WTC11 (cell line): Measurements from ENCODE around the gene COPS9. TPM values are rescaled to one million over a fixed set of nuclear protein-coding genes. Genes with fewer than 3 reads are reported as not detected.
A peak's percentile ranks its signal among the peaks of the same experiment; 100 is the strongest.

Experiments used
- ATAC-seq: fragments of 200-7000 bp; cut with Tn5 transposase; 2 replicates; pipeline ENCODE4 v1.10.0; 2021; ENCODE audit warnings: mild to moderate bottlenecking, moderate library complexity
- CTCF ChIA-PET: fragments of 300-600 bp; sonication (Branson Sonifier 250); formaldehyde crosslinking; loops from one replicate; lab custom pipeline; 2021; ENCODE audit warnings: antibody characterized with exemption; lab: Charles Lee
- POLR2A ChIA-PET: fragments of 350-600 bp; sonication (Branson Sonifier 250); formaldehyde crosslinking; loops from one replicate; lab custom pipeline; 2021; ENCODE audit warnings: antibody characterized with exemption; lab: Charles Lee
- DNase-seq: peaks from one replicate; pipeline ENCODE4 v3.0.0; 2021; ENCODE audit warnings: low spot score
- H3K27ac Mint-ChIP-seq: 2 replicates; pipeline ENCODE4 v1.8.0; 2021; ENCODE audit warnings: mixed read lengths
- H3K27me3 Mint-ChIP-seq: 2 replicates; pipeline ENCODE4 v1.8.0; 2021; ENCODE audit warnings: low read depth, mild to moderate bottlenecking, moderate library complexity, mixed read lengths
- H3K36me3 Mint-ChIP-seq: 2 replicates; pipeline ENCODE4 v1.8.0; 2021; ENCODE audit warnings: mixed read lengths
- H3K4me1 Mint-ChIP-seq: 2 replicates; pipeline ENCODE4 v1.8.0; 2022; ENCODE audit warnings: mixed read lengths
- H3K4me3 Mint-ChIP-seq: 2 replicates; pipeline ENCODE4 v1.8.0; 2021; ENCODE audit warnings: mild to moderate bottlenecking, moderate library complexity, mixed read lengths
- H3K9me3 Mint-ChIP-seq: 2 replicates; pipeline ENCODE4 v1.8.0; 2021; ENCODE audit warnings: mixed read lengths
- ATF1 ChIP-seq: sonication (generic); formaldehyde crosslinking; IDR thresholded peaks from 2 replicates; pipeline ENCODE4 v1.8.1; 2023; ENCODE audit warnings: mild to moderate bottlenecking, moderate library complexity, missing genetic modification reagents
- ELF4 ChIP-seq: sonication (generic); formaldehyde crosslinking; IDR thresholded peaks from 2 replicates; pipeline ENCODE4 v1.8.1; 2022; ENCODE audit warnings: low read depth, mild to moderate bottlenecking, moderate library complexity, missing genetic modification reagents
- ETV6 ChIP-seq: sonication (generic); formaldehyde crosslinking; IDR thresholded peaks from 2 replicates; pipeline ENCODE4 v1.8.1; 2022; ENCODE audit warnings: mild to moderate bottlenecking, missing genetic modification reagents
- FOXK1 ChIP-seq: sonication (generic); formaldehyde crosslinking; IDR thresholded peaks from 2 replicates; pipeline ENCODE4 v1.8.0; 2022; ENCODE audit warnings: mild to moderate bottlenecking, moderate library complexity, missing genetic modification reagents
- HMGA2 ChIP-seq: fragments of 250-450 bp; sonication (Bioruptor Pico); IDR thresholded peaks from 2 replicates; pipeline ENCODE4 v1.4.0; 2021; ENCODE audit warnings: mild to moderate bottlenecking, moderate library complexity
- JUN ChIP-seq: sonication (generic); formaldehyde crosslinking; IDR thresholded peaks from 2 replicates; pipeline ENCODE4 v1.8.0; 2023; ENCODE audit warnings: mild to moderate bottlenecking, missing genetic modification reagents
- NFE2L1 ChIP-seq: sonication (generic); formaldehyde crosslinking; IDR thresholded peaks from 2 replicates; pipeline ENCODE4 v1.8.1; 2023; ENCODE audit warnings: missing genetic modification reagents
- STAT6 ChIP-seq: sonication (generic); formaldehyde crosslinking; conservative IDR thresholded peaks from 2 replicates; pipeline ENCODE4 v1.8.1; 2023; ENCODE audit warnings: mild to moderate bottlenecking, low read depth, missing genetic modification reagents, moderate library complexity
- TCF7 ChIP-seq: sonication (generic); formaldehyde crosslinking; IDR thresholded peaks from 2 replicates; pipeline ENCODE4 v1.8.0; 2022; ENCODE audit warnings: mild to moderate bottlenecking, low read depth, missing genetic modification reagents, moderate library complexity
- TEAD1 ChIP-seq: sonication (generic); formaldehyde crosslinking; IDR thresholded peaks from 2 replicates; pipeline ENCODE4 v1.8.0; 2022; ENCODE audit warnings: mild to moderate bottlenecking, missing genetic modification reagents
- TEAD4 ChIP-seq: sonication (generic); formaldehyde crosslinking; IDR thresholded peaks from 2 replicates; pipeline ENCODE4 v1.8.0; 2022; ENCODE audit warnings: mild to moderate bottlenecking, missing genetic modification reagents
- ZNF423 ChIP-seq: fragments of 250-450 bp; sonication (Bioruptor Pico); IDR thresholded peaks from 2 replicates; pipeline ENCODE4 v2.1.2; 2022; ENCODE audit warnings: mild to moderate bottlenecking, moderate library complexity
- total RNA-seq: library from RNA; stranded (reverse); gene quantifications from 3 replicates; pipeline ENCODE4 v1.2.3, GENCODE V29; 2021
- TF ChIP-seq, protein P1 (sequence below): sonication (generic); formaldehyde crosslinking; IDR thresholded peaks from 2 replicates; pipeline ENCODE4 v1.8.0; 2023; ENCODE audit warnings: mild to moderate bottlenecking, missing genetic modification reagents
- TF ChIP-seq, protein P2 (sequence below): sonication (generic); formaldehyde crosslinking; IDR thresholded peaks from 2 replicates; pipeline ENCODE4 v1.8.1; 2022; ENCODE audit warnings: low read depth, missing genetic modification reagents, borderline replicate concordance
- TF ChIP-seq, protein P3 (sequence below): sonication (generic); formaldehyde crosslinking; IDR thresholded peaks from 2 replicates; pipeline ENCODE4 v1.8.0; 2023; ENCODE audit warnings: missing genetic modification reagents, mild to moderate bottlenecking, borderline replicate concordance
- TF ChIP-seq, protein P4 (sequence below): sonication (generic); formaldehyde crosslinking; IDR thresholded peaks from 2 replicates; pipeline ENCODE4 v1.8.0; 2023; ENCODE audit warnings: missing genetic modification reagents

Gene COPS9
- total RNA-seq, 1 experiment from 2014 or later = 142 TPM

- H3K36me3 Mint-ChIP-seq = peaks cover 45% of the 10 kb centered on the region
- peak overlapping the region; percentile 90 for H3K27ac Mint-ChIP-seq
- POLR2A ChIA-PET = no interaction called here
- DNase-seq = no peak
- H3K4me1 Mint-ChIP-seq = peaks cover 29% of the 10 kb centered on the region
- peaks cover 9% of the 10 kb centered on the region for H3K27me3 Mint-ChIP-seq
- TF ChIP-seq TEAD4 (CRISPR knock-in tag) = no peak
- no peak for TF ChIP-seq TCF7 (CRISPR knock-in tag)
- TF ChIP-seq, all 79 proteins: peak for 0
- CTCF ChIA-PET = interaction anchor here (1.3 kb wide), 1 partner anchor 113 kb away, joined by 3 read pairs; no protein-coding TSS in a partner anchor
- H3K4me3 Mint-ChIP-seq = peak overlapping the region; percentile 85
- no peak for ATAC-seq
- H3K9me3 Mint-ChIP-seq = no peaks in the 10 kb centered on the region
Measured at GRCh38 chr2:240134466-240134865, 1.6 kb downstream of the COPS9 start.

GRCh38 chr2:240133401-240133800 is 2.7 kb downstream of the COPS9 start:
- DNase-seq = no peak
- Mint-ChIP-seq H3K27ac (no peak overlapping the region), H3K9me3 (no peaks in the 10 kb centered on the region), H3K4me3 (no peak overlapping the region), H3K27me3 (peaks cover 9% of the 10 kb centered on the region), H3K4me1 (peaks cover 21% of the 10 kb centered on the region), H3K36me3 (peaks cover 52% of the 10 kb centered on the region)
- ChIA-PET CTCF (interaction anchor here (0.6 to 1.3 kb wide), 3 partner anchors 62 to 364 kb away, joined by 3 read pairs; no protein-coding TSS in a partner anchor), POLR2A (no interaction called here)
- no peak for TF ChIP-seq FOXK1 (CRISPR knock-in tag)
- TF ChIP-seq HMGA2 = no peak
- TF ChIP-seq ATF1 (CRISPR knock-in tag) = no peak
- TF ChIP-seq ELF4 (CRISPR knock-in tag) = no peak
- TF ChIP-seq TEAD4 (CRISPR knock-in tag) = no peak
- TF ChIP-seq ZNF423 (CRISPR knock-in tag) = no peak
- ATAC-seq = no peak

GRCh38 chr2:240132651-240132980 is 3.5 kb downstream of the COPS9 start:
- Mint-ChIP-seq H3K4me3 (no peak overlapping the region), H3K27ac (no peak overlapping the region), H3K9me3 (no peaks in the 10 kb centered on the region)

GRCh38 chr2:240131941-240132650 is 4.0 kb downstream of the COPS9 start:
- POLR2A ChIA-PET = no interaction called here
- Mint-ChIP-seq H3K27ac (no peak overlapping the region), H3K4me1 (peaks cover 19% of the 10 kb centered on the region), H3K36me3 (peaks cover 58% of the 10 kb centered on the region), H3K27me3 (peaks cover 6% of the 10 kb centered on the region), H3K9me3 (no peaks in the 10 kb centered on the region), H3K4me3 (no peak overlapping the region)
- DNase-seq (peak; percentile 48), ATAC-seq (peak; percentile 65)
- CTCF ChIA-PET = interaction anchor here (1.3 kb wide), 1 partner anchor 365 kb away, joined by 3 read pairs; no protein-coding TSS in a partner anchor
- TF ChIP-seq, protein P1, sequence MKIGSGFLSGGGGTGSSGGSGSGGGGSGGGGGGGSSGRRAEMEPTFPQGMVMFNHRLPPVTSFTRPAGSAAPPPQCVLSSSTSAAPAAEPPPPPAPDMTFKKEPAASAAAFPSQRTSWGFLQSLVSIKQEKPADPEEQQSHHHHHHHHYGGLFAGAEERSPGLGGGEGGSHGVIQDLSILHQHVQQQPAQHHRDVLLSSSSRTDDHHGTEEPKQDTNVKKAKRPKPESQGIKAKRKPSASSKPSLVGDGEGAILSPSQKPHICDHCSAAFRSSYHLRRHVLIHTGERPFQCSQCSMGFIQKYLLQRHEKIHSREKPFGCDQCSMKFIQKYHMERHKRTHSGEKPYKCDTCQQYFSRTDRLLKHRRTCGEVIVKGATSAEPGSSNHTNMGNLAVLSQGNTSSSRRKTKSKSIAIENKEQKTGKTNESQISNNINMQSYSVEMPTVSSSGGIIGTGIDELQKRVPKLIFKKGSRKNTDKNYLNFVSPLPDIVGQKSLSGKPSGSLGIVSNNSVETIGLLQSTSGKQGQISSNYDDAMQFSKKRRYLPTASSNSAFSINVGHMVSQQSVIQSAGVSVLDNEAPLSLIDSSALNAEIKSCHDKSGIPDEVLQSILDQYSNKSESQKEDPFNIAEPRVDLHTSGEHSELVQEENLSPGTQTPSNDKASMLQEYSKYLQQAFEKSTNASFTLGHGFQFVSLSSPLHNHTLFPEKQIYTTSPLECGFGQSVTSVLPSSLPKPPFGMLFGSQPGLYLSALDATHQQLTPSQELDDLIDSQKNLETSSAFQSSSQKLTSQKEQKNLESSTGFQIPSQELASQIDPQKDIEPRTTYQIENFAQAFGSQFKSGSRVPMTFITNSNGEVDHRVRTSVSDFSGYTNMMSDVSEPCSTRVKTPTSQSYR (CRISPR knock-in tag) = no peak
- TF ChIP-seq JUN (CRISPR knock-in tag) = no peak
- TF ChIP-seq STAT6 (CRISPR knock-in tag) = no peak
- TF ChIP-seq, protein P2, sequence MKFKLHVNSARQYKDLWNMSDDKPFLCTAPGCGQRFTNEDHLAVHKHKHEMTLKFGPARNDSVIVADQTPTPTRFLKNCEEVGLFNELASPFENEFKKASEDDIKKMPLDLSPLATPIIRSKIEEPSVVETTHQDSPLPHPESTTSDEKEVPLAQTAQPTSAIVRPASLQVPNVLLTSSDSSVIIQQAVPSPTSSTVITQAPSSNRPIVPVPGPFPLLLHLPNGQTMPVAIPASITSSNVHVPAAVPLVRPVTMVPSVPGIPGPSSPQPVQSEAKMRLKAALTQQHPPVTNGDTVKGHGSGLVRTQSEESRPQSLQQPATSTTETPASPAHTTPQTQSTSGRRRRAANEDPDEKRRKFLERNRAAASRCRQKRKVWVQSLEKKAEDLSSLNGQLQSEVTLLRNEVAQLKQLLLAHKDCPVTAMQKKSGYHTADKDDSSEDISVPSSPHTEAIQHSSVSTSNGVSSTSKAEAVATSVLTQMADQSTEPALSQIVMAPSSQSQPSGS = no peak
- TF ChIP-seq, protein P3, sequence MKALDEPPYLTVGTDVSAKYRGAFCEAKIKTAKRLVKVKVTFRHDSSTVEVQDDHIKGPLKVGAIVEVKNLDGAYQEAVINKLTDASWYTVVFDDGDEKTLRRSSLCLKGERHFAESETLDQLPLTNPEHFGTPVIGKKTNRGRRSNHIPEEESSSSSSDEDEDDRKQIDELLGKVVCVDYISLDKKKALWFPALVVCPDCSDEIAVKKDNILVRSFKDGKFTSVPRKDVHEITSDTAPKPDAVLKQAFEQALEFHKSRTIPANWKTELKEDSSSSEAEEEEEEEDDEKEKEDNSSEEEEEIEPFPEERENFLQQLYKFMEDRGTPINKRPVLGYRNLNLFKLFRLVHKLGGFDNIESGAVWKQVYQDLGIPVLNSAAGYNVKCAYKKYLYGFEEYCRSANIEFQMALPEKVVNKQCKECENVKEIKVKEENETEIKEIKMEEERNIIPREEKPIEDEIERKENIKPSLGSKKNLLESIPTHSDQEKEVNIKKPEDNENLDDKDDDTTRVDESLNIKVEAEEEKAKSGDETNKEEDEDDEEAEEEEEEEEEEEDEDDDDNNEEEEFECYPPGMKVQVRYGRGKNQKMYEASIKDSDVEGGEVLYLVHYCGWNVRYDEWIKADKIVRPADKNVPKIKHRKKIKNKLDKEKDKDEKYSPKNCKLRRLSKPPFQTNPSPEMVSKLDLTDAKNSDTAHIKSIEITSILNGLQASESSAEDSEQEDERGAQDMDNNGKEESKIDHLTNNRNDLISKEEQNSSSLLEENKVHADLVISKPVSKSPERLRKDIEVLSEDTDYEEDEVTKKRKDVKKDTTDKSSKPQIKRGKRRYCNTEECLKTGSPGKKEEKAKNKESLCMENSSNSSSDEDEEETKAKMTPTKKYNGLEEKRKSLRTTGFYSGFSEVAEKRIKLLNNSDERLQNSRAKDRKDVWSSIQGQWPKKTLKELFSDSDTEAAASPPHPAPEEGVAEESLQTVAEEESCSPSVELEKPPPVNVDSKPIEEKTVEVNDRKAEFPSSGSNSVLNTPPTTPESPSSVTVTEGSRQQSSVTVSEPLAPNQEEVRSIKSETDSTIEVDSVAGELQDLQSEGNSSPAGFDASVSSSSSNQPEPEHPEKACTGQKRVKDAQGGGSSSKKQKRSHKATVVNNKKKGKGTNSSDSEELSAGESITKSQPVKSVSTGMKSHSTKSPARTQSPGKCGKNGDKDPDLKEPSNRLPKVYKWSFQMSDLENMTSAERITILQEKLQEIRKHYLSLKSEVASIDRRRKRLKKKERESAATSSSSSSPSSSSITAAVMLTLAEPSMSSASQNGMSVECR (CRISPR knock-in tag) = no peak
- TF ChIP-seq TEAD1 (CRISPR knock-in tag) = no peak
- TF ChIP-seq ETV6 (CRISPR knock-in tag) = no peak

More at GRCh38 chr2:240132651-240132980, 3.5 kb downstream of the COPS9 start:
- H3K4me1 Mint-ChIP-seq = peaks cover 21% of the 10 kb centered on the region
- CTCF ChIA-PET = interaction anchor here (1.3 kb wide), 1 partner anchor 364 kb away, joined by 3 read pairs; no protein-coding TSS in a partner anchor
- no peak for ATAC-seq
- POLR2A ChIA-PET = no interaction called here
- peaks cover 9% of the 10 kb centered on the region for H3K27me3 Mint-ChIP-seq
- no peak for DNase-seq
- peaks cover 58% of the 10 kb centered on the region for H3K36me3 Mint-ChIP-seq
- no peak for TF ChIP-seq NFE2L1 (CRISPR knock-in tag)
- TF ChIP-seq, protein P4, sequence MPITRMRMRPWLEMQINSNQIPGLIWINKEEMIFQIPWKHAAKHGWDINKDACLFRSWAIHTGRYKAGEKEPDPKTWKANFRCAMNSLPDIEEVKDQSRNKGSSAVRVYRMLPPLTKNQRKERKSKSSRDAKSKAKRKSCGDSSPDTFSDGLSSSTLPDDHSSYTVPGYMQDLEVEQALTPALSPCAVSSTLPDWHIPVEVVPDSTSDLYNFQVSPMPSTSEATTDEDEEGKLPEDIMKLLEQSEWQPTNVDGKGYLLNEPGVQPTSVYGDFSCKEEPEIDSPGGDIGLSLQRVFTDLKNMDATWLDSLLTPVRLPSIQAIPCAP (CRISPR knock-in tag) = no peak
